Left lung (tissue), 10 donors: ENCODE measurements around the gene CYSRT1. TPM values are rescaled to one million over a fixed set of nuclear protein-coding genes. Genes with fewer than 3 reads are reported as not detected.

Experiments
- ATAC-seq: fragments of 200-7000 bp; cut with Tn5 transposase; one replicate; pipeline ENCODE4 v1.9.1; 2020; ENCODE audit warnings: moderate library complexity
- DNase-seq, 4 donors: peaks; one replicate each; pipeline ENCODE4 v3.0.0-alpha.2; 2013 to 2020
- H3K27ac ChIP-seq, 2 donors: fragments of 200-600 bp; sonication (generic) in 1 of 2; one replicate each; pipeline versions ENCODE4 v1.5.0 to v1.8.0; 2020 to 2021
- H3K27me3 ChIP-seq, 2 donors: fragments of 200-600 bp; sonication (generic) in 1 of 2; one replicate each; pipeline versions ENCODE4 v1.5.0 to v1.8.0; 2020 to 2021
- H3K36me3 ChIP-seq, 2 donors: fragments of 200-600 bp; sonication (generic) in 1 of 2; one replicate each; pipeline versions ENCODE4 v1.5.0 to v1.8.0; 2020 to 2021
- H3K4me1 ChIP-seq, 2 donors: fragments of 200-600 bp; one replicate each; pipeline ENCODE4 v1.8.0; 2021
- H3K4me3 ChIP-seq, 2 donors: fragments of 200-600 bp; sonication (generic) in 1 of 2; one replicate each; pipeline versions ENCODE4 v1.5.0 to v1.8.0; 2020 to 2021; ENCODE audit warnings: mild to moderate bottlenecking in 1 of 2
- H3K9me3 ChIP-seq, 2 donors: fragments of 200-600 bp; sonication (generic) in 1 of 2; one replicate each; pipeline versions ENCODE4 v1.5.0 to v1.8.0; 2020 to 2021
- CTCF ChIP-seq, 2 donors: fragments of 200-600 bp; sonication (generic) in 1 of 2; IDR thresholded peaks; one replicate each; pipeline versions ENCODE4 v1.5.0 to v1.8.0; 2021; ENCODE audit warnings: antibody characterized with exemption in 2 of 2
- intact Hi-C, 2 donors: fragments of 100-400 bp; cut with DNase I; formaldehyde crosslinking; loops; one replicate each; pipeline versions ENCODE4 v1.11.2 to v1.14.2; 2022
- polyA plus RNA-seq, 6 donors: library from polyadenylated mRNA; unstranded; fragments of 120-200 nt; gene quantifications; one replicate each; pipeline ENCODE4 v1.2.1, GENCODE V29; 2013; ENCODE audit not compliant: insufficient read length in 6 of 6
- total RNA-seq, 2 donors: library from RNA; stranded (reverse); fragmentation: NEBNext Ultra II Directional; extraction: Animal tissue kit (Norgen Biotek cat#: 25700); gene quantifications; one replicate each; pipeline ENCODE4 v1.2.1, GENCODE V29; 2021
- donor health status: DM: no; HTN: yes; CAD: no.
- donor health status: DM: no; HTN: no; CAD: no.

CYSRT1 gene
- total and polyA plus RNA-seq, 8 donors, result 0.44 to 3.7 (median 2.3) TPM

- Histone ChIP-seq H3K36me3 (peaks cover 0 to 74% of the 10 kb centered on the region in 2 donors), H3K27ac (no peak overlapping the region), H3K27me3 (peaks cover 0 to 20% of the 10 kb centered on the region in 2 donors), H3K9me3 (no peaks in the 10 kb centered on the region), H3K4me1 (peaks cover 0 to 6% of the 10 kb centered on the region in 2 donors), H3K4me3 (no peak overlapping the region)
- intact Hi-C loops, result no loop called here
- no peak for ATAC-seq
- no peak for DNase-seq
- TF ChIP-seq CTCF (IDR thresholded peaks at IDR 0.05), result no peak
These were observed 45.9 kb upstream of the CYSRT1 start for GRCh38 chr9:137178939-137179630.

GRCh38 chr9:137179761-137180160 lies 45.2 kb upstream of the CYSRT1 start:
- Histone ChIP-seq H3K9me3 (no peaks in the 10 kb centered on the region), H3K36me3 (peaks cover 0 to 76% of the 10 kb centered on the region in 2 donors), H3K4me3 (no peak overlapping the region), H3K27me3 (peaks cover 0 to 13% of the 10 kb centered on the region in 2 donors), H3K27ac (no peak overlapping the region), H3K4me1 (peaks cover 0 to 6% of the 10 kb centered on the region in 2 donors)
- intact Hi-C loops, result no loop called here
- no peak for ATAC-seq
- no peak for TF ChIP-seq CTCF (IDR thresholded peaks at IDR 0.05)
- DNase-seq, result no peak

GRCh38 chr9:137180491-137180890 lies 44.5 kb upstream of the CYSRT1 start:
- intact Hi-C loops, result no loop called here
- no peak for DNase-seq
- Histone ChIP-seq H3K27me3 (peaks cover 0 to 6% of the 10 kb centered on the region in 2 donors), H3K36me3 (peaks cover 0 to 84% of the 10 kb centered on the region in 2 donors), H3K9me3 (no peaks in the 10 kb centered on the region), H3K27ac (no peak overlapping the region), H3K4me1 (peaks cover 0 to 6% of the 10 kb centered on the region in 2 donors), H3K4me3 (no peak overlapping the region)
- no peak for ATAC-seq
- no peak for TF ChIP-seq CTCF (IDR thresholded peaks at IDR 0.05)

- peaks cover under 1 to 16% of the 10 kb centered on the region in 2 donors for H3K4me1 ChIP-seq
- intact Hi-C loops, result no loop called here
- H3K36me3 ChIP-seq, result peaks cover 0 to 92% of the 10 kb centered on the region in 2 donors
- H3K27me3 ChIP-seq, result no peaks in the 10 kb centered on the region
- no peaks in the 10 kb centered on the region for H3K9me3 ChIP-seq
- ATAC-seq (no peak), DNase-seq (no peak)
- H3K4me3 ChIP-seq, result no peak overlapping the region
- H3K27ac ChIP-seq, result no peak overlapping the region
- no peak for TF ChIP-seq CTCF (IDR thresholded peaks at IDR 0.05)
These were observed 43.3 kb upstream of the CYSRT1 start for GRCh38 chr9:137181680-137182079.

GRCh38 chr9:137182836-137183235 lies 42.1 kb upstream of the CYSRT1 start:
- TF ChIP-seq CTCF (IDR thresholded peaks at IDR 0.05), result no peak
- Histone ChIP-seq H3K27me3 (no peaks in the 10 kb centered on the region), H3K36me3 (peaks cover 0 to 87% of the 10 kb centered on the region in 2 donors), H3K4me1 (peaks cover 12 to 27% of the 10 kb centered on the region in 2 donors), H3K4me3 (no peak overlapping the region), H3K9me3 (no peaks in the 10 kb centered on the region), H3K27ac (no peak overlapping the region)
- no peak for DNase-seq
- intact Hi-C loops, result no loop called here
- ATAC-seq, result no peak
